HG03066 (cell line): ENCODE results near the gene ZNF124.

Experiments
- ATAC-seq: cut with Tn5 transposase; IDR thresholded peaks from one replicate; pipeline ENCODE4 v1.9.1; 2021; ENCODE audit warnings: low read depth; ENCODE audit not compliant: unreplicated experiment

The ZNF124 gene

GRCh38 chr1:247114351-247115140 lies 57.3 kb downstream of the ZNF124 start:
- ATAC-seq, result no peak

GRCh38 chr1:247113733-247114271 lies 58.0 kb downstream of the ZNF124 start:
- ATAC-seq, result no peak

GRCh38 chr1:247113094-247113497 lies 58.7 kb downstream of the ZNF124 start:
- ATAC-seq, result no peak

GRCh38 chr1:247112479-247112781 lies 59.4 kb downstream of the ZNF124 start:
- ATAC-seq, result no peak

- no peak for ATAC-seq
These were observed 59.9 kb downstream of the ZNF124 start for GRCh38 chr1:247111700-247112478.

DNA sequence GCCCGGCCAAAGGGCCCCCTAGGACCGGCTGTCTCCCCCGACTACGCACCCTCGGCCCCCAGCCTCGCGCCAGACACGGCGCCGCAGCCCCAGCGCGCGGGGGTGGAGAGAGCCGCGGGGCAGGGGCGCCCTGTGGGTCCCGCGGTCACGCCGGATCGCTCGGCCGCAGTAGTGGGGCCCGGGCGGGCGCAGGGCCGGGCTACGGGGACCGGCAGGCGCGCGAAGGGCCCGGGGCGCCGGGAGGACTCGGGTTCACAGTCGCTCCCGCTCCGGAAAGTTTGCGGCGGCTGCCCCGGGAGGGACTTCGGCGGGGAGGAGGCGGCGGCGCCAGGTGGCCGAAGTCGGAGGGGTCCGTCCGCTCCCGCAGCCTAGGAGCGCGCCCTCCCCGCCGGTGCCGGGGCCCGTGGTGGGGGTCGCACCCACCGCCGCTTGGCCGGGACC lies 60.5 kb downstream of the ZNF124 start:
- no peak for ATAC-seq

DNA sequence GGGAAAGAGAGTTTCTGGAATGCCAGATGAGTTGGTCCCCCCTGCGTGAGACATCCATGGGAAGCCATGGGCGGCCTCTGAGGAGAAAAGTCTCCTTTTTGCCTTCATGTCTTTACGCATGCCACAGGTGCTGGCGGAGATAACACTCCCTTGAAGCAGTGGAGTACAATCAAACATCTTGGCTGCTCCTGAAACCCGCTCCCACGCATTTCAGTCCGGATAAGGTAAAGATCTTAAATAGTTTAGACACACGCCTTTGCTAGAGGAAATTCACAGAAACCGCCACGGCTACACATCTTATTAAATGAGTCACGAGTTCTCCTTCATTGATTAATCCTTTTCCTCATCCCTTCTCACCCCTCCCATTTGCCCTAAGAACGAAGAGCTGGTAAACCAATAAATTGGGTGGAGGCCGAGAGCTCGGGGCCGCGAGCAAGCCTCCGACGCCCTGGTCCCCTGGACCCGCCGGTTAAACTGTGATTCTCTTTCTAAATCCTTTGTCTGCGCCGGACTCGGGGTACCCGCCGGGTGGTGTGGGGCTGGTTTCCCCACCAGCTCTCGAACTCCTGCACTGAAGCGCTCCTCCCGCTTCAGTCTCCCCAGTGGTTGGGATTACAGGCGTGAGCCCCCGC lies 61.1 kb downstream of the ZNF124 start:
- ATAC-seq, result no peak

- no peak for ATAC-seq
These were observed 64.1 kb downstream of the ZNF124 start for GRCh38 chr1:247107694-247108093.

- ATAC-seq, result no peak
These were observed 65.9 kb downstream of the ZNF124 start for GRCh38 chr1:247105966-247106365.
